Mammary microvascular endothelial cell (primary cell): ENCODE results near the gene EBF4. TPM values are rescaled to one million over a fixed set of nuclear protein-coding genes. Genes with fewer than 3 reads are reported as not detected.

Experiments
- total RNA-seq: library from RNA; depleted of rRNA; stranded (reverse); fragments of >200 nt; gene quantifications from 2 replicates; pipeline ENCODE4 v1.2.3, GENCODE V29; 2015

EBF4 gene
- 0.20 TPM in 1 of 2 replicates, not detected in the other for total RNA-seq

GRCh38 chr20:2692036-2692885 is at the start of gene EBF4:
EBF4 (plus strand) TSS chr20:2692780; CDS start chr20:2693646, 866 bp downstream.

GRCh38 chr20:2651772-2652723 is 40.5 kb upstream of the EBF4 start, which contains the start of gene NOP56:
NOP56 (plus strand) TSS chr20:2652632; CDS start chr20:2652661, 29 bp downstream.

GRCh38 chr20:2663887-2664719 is 28.5 kb upstream of the EBF4 start, which contains the start of gene IDH3B:
IDH3B (minus strand) TSS chr20:2664216; CDS start chr20:2664188, 28 bp downstream.

GRCh38 chr20:2800521-2801285 is 108.1 kb downstream of the EBF4 start, which contains the start of gene CPXM1:
CPXM1 (minus strand) TSS chr20:2800627; CDS start chr20:2800572, 55 bp downstream.

Other genes with a start within 250 kb of the EBF4 start
- 745 and 757 TPM in 2 replicates for gene SNRPB, start 222.0 kb upstream of the EBF4 start, total RNA-seq
- 5.7 and 6.1 TPM in 2 replicates for gene ZNF343, start 183.9 kb upstream of the EBF4 start, total RNA-seq
- not detected in 2 replicates for gene TMC2, start 156.2 kb upstream of the EBF4 start, total RNA-seq
- 125 and 140 TPM in 2 replicates for gene NOP56, start 40.1 kb upstream of the EBF4 start, total RNA-seq
- 109 and 114 TPM in 2 replicates for gene IDH3B, start 28.6 kb upstream of the EBF4 start, total RNA-seq
- gene CPXM1, start 107.8 kb downstream of the EBF4 start, total RNA-seq = 0.20 TPM in 1 of 2 replicates, not detected in the other
- not detected in 2 replicates for gene C20orf141, start 122.2 kb downstream of the EBF4 start, total RNA-seq
- gene TMEM239, start 123.6 kb downstream of the EBF4 start, total RNA-seq = not detected in 2 replicates
- gene PCED1A, start 147.9 kb downstream of the EBF4 start, total RNA-seq = 11.4 and 12.9 TPM in 2 replicates
- gene VPS16, start 148.0 kb downstream of the EBF4 start, total RNA-seq = 28.9 and 33.0 TPM in 2 replicates
- gene PTPRA, start 180.7 kb downstream of the EBF4 start, total RNA-seq = 38.1 and 44.7 TPM in 2 replicates